GM23248 (cell line): ENCODE results near the gene TEAD4.

Experiments used
- EZH2 ChIP-seq: fragments of 200-600 bp; sonication (generic); IDR thresholded peaks from 2 replicates; pipeline ENCODE4 v1.6.1; 2018; ENCODE audit warnings: antibody characterized with exemption, mild to moderate bottlenecking; ENCODE audit not compliant: insufficient read depth, poor library complexity, severe bottlenecking
- EZH2phosphoT487 ChIP-seq: fragments of 200-600 bp; sonication (generic); IDR thresholded peaks from 2 replicates; pipeline ENCODE4 v1.6.1; 2018; ENCODE audit warnings: antibody characterized with exemption, moderate library complexity, mild to moderate bottlenecking, low read depth; ENCODE audit not compliant: insufficient read depth

GRCh38 chr12:3041558-3042164, 82.5 kb downstream of the TEAD4 start:
- TF ChIP-seq EZH2phosphoT487: no peak
- TF ChIP-seq EZH2: no peak
